Medulla oblongata (tissue), 1 donor: Measurements from ENCODE around the gene NKD2.

ENCODE experiments used
- DNase-seq: peaks from one replicate; pipeline ENCODE4 v3.0.0-alpha.2; 2015; ENCODE audit errors: extremely low spot score

The NKD2 gene

GRCh38 chr5:1087428-1087827 is 78.8 kb downstream of the NKD2 start:
- DNase-seq, result no peak

GRCh38 chr5:1088031-1088430 is 79.4 kb downstream of the NKD2 start:
- no peak for DNase-seq
